NT2/D1 (cell line): ENCODE measurements around the gene TAMALIN.

Experiments used
- SUZ12 ChIP-seq: IDR thresholded peaks from 2 replicates; pipeline ENCODE4 v1.6.1; 2011; ENCODE audit not compliant: insufficient read length, insufficient read depth; ENCODE audit errors: extremely low read depth
- YY1 ChIP-seq: IDR thresholded peaks from 2 replicates; pipeline ENCODE4 v1.6.1; 2011; ENCODE audit not compliant: insufficient read length, insufficient read depth

- TF ChIP-seq YY1 (no peak), SUZ12 (no peak)
These were observed 9.6 kb upstream of the TAMALIN start for GRCh38 chr12:51997136-51997535.
